GM10248 (cell line): ENCODE data around the gene UBE2E2.

Source experiments
- CTCF ChIA-PET: fragments of 300-600 bp; sonication (Branson Sonifier 250); formaldehyde crosslinking; extraction: SDS; loops from one replicate; lab custom pipeline; 2021; ENCODE audit warnings: antibody characterized with exemption; lab: Yijun Ruan, JAX
- POLR2A ChIA-PET: fragments of 350-650 bp; sonication (Branson Sonifier 250); formaldehyde crosslinking; extraction: SDS; loops from one replicate; lab custom pipeline; 2020; ENCODE audit warnings: antibody characterized with exemption; lab: Yijun Ruan, JAX
- DNase-seq: peaks from one replicate; pipeline ENCODE4 v3.0.0; 2012; ENCODE audit errors: extremely low spot score
- CTCF ChIP-seq: IDR thresholded peaks from 2 replicates; pipeline ENCODE4 v1.5.1; 2012; ENCODE audit warnings: mild to moderate bottlenecking, low read depth; ENCODE audit errors: extremely low read depth, missing control alignments, control extremely low read depth

Gene UBE2E2

GRCh38 chr3:23623844-23624243, 420.7 kb downstream of the UBE2E2 start:
- TF ChIP-seq CTCF = no peak
- ChIA-PET CTCF (no interaction called here), POLR2A (no interaction called here)
- DNase-seq = no peak

GRCh38 chr3:23624305-23624704, 421.2 kb downstream of the UBE2E2 start:
- POLR2A ChIA-PET = no interaction called here
- no peak for TF ChIP-seq CTCF
- peak; percentile 20 for DNase-seq
- CTCF ChIA-PET = no interaction called here

- ChIA-PET CTCF (interaction anchor here (1.8 kb wide), 1 partner anchor 9 kb away, joined by 4 read pairs; no protein-coding TSS in a partner anchor), POLR2A (no interaction called here)
- no peak for TF ChIP-seq CTCF
- no peak for DNase-seq
These were observed 423.3 kb downstream of the UBE2E2 start for GRCh38 chr3:23626442-23626841.

GRCh38 chr3:23629181-23629894, 426.2 kb downstream of the UBE2E2 start:
- DNase-seq = no peak
- no peak for TF ChIP-seq CTCF
- ChIA-PET POLR2A (interaction anchor here (0.6 kb wide), 1 partner anchor 17 kb away, joined by 9 read pairs; no protein-coding TSS in a partner anchor), CTCF (interaction anchor here (0.7 to 1.2 kb wide), 2 partner anchors 14 to 34 kb away, joined by 3 read pairs; no protein-coding TSS in a partner anchor)

- CTCF ChIA-PET = no interaction called here
- TF ChIP-seq CTCF = no peak
- no peak for DNase-seq
- POLR2A ChIA-PET = no interaction called here
These were observed 430.3 kb downstream of the UBE2E2 start for GRCh38 chr3:23633261-23633960.

GRCh38 chr3:23637339-23637738, 434.2 kb downstream of the UBE2E2 start:
- no peak for TF ChIP-seq CTCF
- DNase-seq = no peak
- POLR2A ChIA-PET = no interaction called here
- CTCF ChIA-PET = interaction anchor here (0.9 to 4.0 kb wide), 2 partner anchors 12 to 31 kb away, joined by 3 to 17 read pairs; no protein-coding TSS in a partner anchor
